ENCODE measurements around the gene RELB. TPM values are rescaled to one million over a fixed set of nuclear protein-coding genes. Genes with fewer than 3 reads are reported as not detected.

RELB gene
- total and polyA plus RNA-seq, 12 donors: 2.0 to 39.1 (median 12.0) TPM

GRCh38 chr19:44959691-44960090, 41.6 kb upstream of the RELB start:
- H3K27me3 ChIP-seq: no peaks in the 10 kb centered on the region
- WGBS, 4 donors: 68 to 80% (median 74%) methylated on average over 4 to 5 of the region's 5 CpGs
- no peak for DNase-seq
- H3K4me3 ChIP-seq: no peak overlapping the region
- intact Hi-C loops (cut with DNase I): loop anchor here in 1 of 2 donors (10.0 kb wide), 1 partner anchor 95 kb away; no protein-coding TSS in a partner anchor
- TF ChIP-seq POLR2A (IDR thresholded peaks at IDR 0.05): no peak
- no peak for TF ChIP-seq CTCF (IDR thresholded peaks at IDR 0.05)
- H3K27ac ChIP-seq: no peak overlapping the region
- H3K36me3 ChIP-seq (replicated peaks in 1 of 2): peaks cover 0 to 30% of the 10 kb centered on the region in 2 donors
- H3K9me3 ChIP-seq (replicated peaks in 1 of 3): no peaks in the 10 kb centered on the region
- H3K4me1 ChIP-seq (replicated peaks in 1 of 2): peaks cover 18 to 55% of the 10 kb centered on the region in 2 donors

GRCh38 chr19:44960906-44961728, 40.1 kb upstream of the RELB start:
- Histone ChIP-seq H3K4me1 (replicated peaks in 1 of 2) (peaks cover 18 to 52% of the 10 kb centered on the region in 2 donors), H3K4me3 (no peak overlapping the region), H3K9me3 (replicated peaks in 1 of 3) (no peaks in the 10 kb centered on the region), H3K27me3 (no peaks in the 10 kb centered on the region), H3K36me3 (replicated peaks in 1 of 2) (peaks cover 0 to 42% of the 10 kb centered on the region in 2 donors), H3K27ac (peak overlapping the region in 3 of 5 donors; percentile 30 to 34 (median 31))
- DNase-seq: peak in 1 of 7 donors; percentile 23
- intact Hi-C loops (cut with DNase I): loop anchor here in 1 of 2 donors (10.0 kb wide), 1 partner anchor 94 kb away; no protein-coding TSS in a partner anchor
- no peak for TF ChIP-seq CTCF (IDR thresholded peaks at IDR 0.05)
- 43 to 65% (median 56%) methylated on average over 8 of the region's 8 CpGs for WGBS, 4 donors

- no peak for DNase-seq
- TF ChIP-seq CTCF (IDR thresholded peaks at IDR 0.05) (no peak), POLR2A (IDR thresholded peaks at IDR 0.05) (no peak)
- intact Hi-C loops (cut with DNase I): loop anchor here in 1 of 2 donors (10.0 kb wide), 1 partner anchor 93 kb away; no protein-coding TSS in a partner anchor
- H3K27ac ChIP-seq: peak overlapping the region in 1 of 5 donors; percentile 34
- no peaks in the 10 kb centered on the region for H3K9me3 ChIP-seq (replicated peaks in 1 of 3)
- WGBS, 4 donors: 81 to 92% (median 90%) methylated on average over 8 of the region's 8 CpGs
- no peaks in the 10 kb centered on the region for H3K27me3 ChIP-seq
- H3K4me3 ChIP-seq: no peak overlapping the region
- H3K36me3 ChIP-seq (replicated peaks in 1 of 2): peaks cover 0 to 45% of the 10 kb centered on the region in 2 donors
- H3K4me1 ChIP-seq (replicated peaks in 1 of 2): peaks cover 11 to 45% of the 10 kb centered on the region in 2 donors
Measured at GRCh38 chr19:44961821-44962220, 39.4 kb upstream of the RELB start.

GRCh38 chr19:44968118-44968517, 33.1 kb upstream of the RELB start:
- no peak overlapping the region for H3K4me3 ChIP-seq
- no peak for TF ChIP-seq POLR2A (IDR thresholded peaks at IDR 0.05)
- H3K9me3 ChIP-seq (replicated peaks in 1 of 3): no peaks in the 10 kb centered on the region
- intact Hi-C loops (cut with DNase I): loop anchor here in 1 of 2 donors (10.0 kb wide), 1 partner anchor 87 kb away; no protein-coding TSS in a partner anchor
- peaks cover 0 to 50% of the 10 kb centered on the region in 2 donors for H3K36me3 ChIP-seq (replicated peaks in 1 of 2)
- H3K27me3 ChIP-seq: no peaks in the 10 kb centered on the region
- 92 to 96% (median 95%) methylated on average over 5 of the region's 5 CpGs for WGBS, 4 donors
- H3K4me1 ChIP-seq (replicated peaks in 1 of 2): peaks cover 5 to 16% of the 10 kb centered on the region in 2 donors
- DNase-seq: no peak
- H3K27ac ChIP-seq: no peak overlapping the region

All from adrenal gland (tissue), 12 donors.